ENCODE results near the gene TRIM3.

DNA sequence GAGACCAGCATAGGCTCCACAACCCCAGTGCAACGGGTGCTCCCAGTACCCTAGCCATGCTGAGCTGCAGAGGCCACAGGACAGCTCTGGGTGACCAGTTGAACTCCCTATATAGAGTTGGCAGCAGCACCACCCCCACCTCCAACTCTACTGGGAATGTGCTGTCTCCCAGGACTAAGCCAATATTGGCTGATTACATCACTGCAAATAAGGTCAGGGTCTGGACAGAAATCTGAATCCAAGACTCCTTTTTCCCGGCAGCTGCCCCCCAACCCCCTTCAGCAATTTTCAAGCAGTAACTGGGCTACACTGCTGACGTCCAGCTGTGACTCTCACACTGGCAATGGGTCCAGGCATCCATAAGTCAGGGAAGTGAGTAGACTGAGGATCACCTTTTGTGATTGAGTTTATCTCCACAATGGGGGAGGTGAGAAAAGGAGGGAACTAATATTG, 32.8 kb downstream of the TRIM3 start, which contains the start of gene HPX:
- TF ChIP-seq FOXK2 (IDR thresholded peaks at IDR 0.05) (no peak), SUZ12 (IDR thresholded peaks at IDR 0.05) (no peak), FOXA1 (IDR thresholded peaks at IDR 0.05) (no peak), SP1 (IDR thresholded peaks at IDR 0.05) (no peak), ZNF384 (IDR thresholded peaks at IDR 0.05) (no peak), ELF4 (IDR thresholded peaks at IDR 0.05) (no peak), CTBP1 (IDR thresholded peaks at IDR 0.05; ENCODE audit: borderline replicate concordance) (no peak), FOXM1 (IDR thresholded peaks at IDR 0.05; ENCODE audit: borderline replicate concordance) (no peak), BHLHE40 (IDR thresholded peaks at IDR 0.05; ENCODE audit: borderline replicate concordance) (no peak), TARDBP (IDR thresholded peaks at IDR 0.05) (no peak), NFRKB (IDR thresholded peaks at IDR 0.05) (no peak), LEF1 (IDR thresholded peaks at IDR 0.05; ENCODE audit: borderline replicate concordance) (no peak)

All from HEK293T (cell line).